ENCODE results near the gene PLIN4. TPM values are rescaled to one million over a fixed set of nuclear protein-coding genes. Genes with fewer than 3 reads are reported as not detected.
"Not testable (repeated sequence)": the region's sequence is repeated elsewhere in the genome, so short reads cannot be mapped to it uniquely, and the experiment has no call there.

Gene PLIN4
- total and polyA plus RNA-seq, 2 donors = 14.0 to 55.7 TPM

GRCh38 chr19:4539169-4539692 is 20.9 kb upstream of the PLIN4 start:
- 84% methylated on average over 3 of the region's 3 CpGs for WGBS
- no peaks in the 10 kb centered on the region for H3K36me3 ChIP-seq (ENCODE audit: insufficient read depth)

GRCh38 chr19:4538601-4538954 is 20.3 kb upstream of the PLIN4 start:
- Histone ChIP-seq H3K4me1 (ENCODE audit: insufficient read depth) (no peaks in the 10 kb centered on the region), H3K4me3 (ENCODE audit: low read depth, low read length) (no peak overlapping the region), H3K36me3 (ENCODE audit: insufficient read depth) (no peaks in the 10 kb centered on the region), H3K27ac (ENCODE audit: low read depth) (no peak overlapping the region)
- 94% methylated on average over 13 of the region's 13 CpGs for WGBS
- DNase-seq (ENCODE audit: extremely low spot score) = no peak

More at GRCh38 chr19:4539169-4539692, 20.9 kb upstream of the PLIN4 start:
- Histone ChIP-seq H3K27ac (ENCODE audit: low read depth) (no peak overlapping the region), H3K4me3 (ENCODE audit: low read depth, low read length) (no peak overlapping the region), H3K4me1 (ENCODE audit: insufficient read depth) (no peaks in the 10 kb centered on the region)
- DNase-seq (ENCODE audit: extremely low spot score) = no peak

GRCh38 chr19:4537953-4538600 is 19.8 kb upstream of the PLIN4 start:
- Histone ChIP-seq H3K27ac (ENCODE audit: low read depth) (no peak overlapping the region), H3K36me3 (ENCODE audit: insufficient read depth) (no peaks in the 10 kb centered on the region), H3K4me3 (ENCODE audit: low read depth, low read length) (no peak overlapping the region), H3K4me1 (ENCODE audit: insufficient read depth) (no peaks in the 10 kb centered on the region)
- no peak for DNase-seq (ENCODE audit: extremely low spot score)
- 78% methylated on average over 27 of the region's 27 CpGs for WGBS

GRCh38 chr19:4536798-4537197 is 18.5 kb upstream of the PLIN4 start:
- WGBS = 53% methylated on average over 5 of the region's 5 CpGs
- no peak for DNase-seq (ENCODE audit: extremely low spot score)
- Histone ChIP-seq H3K36me3 (ENCODE audit: insufficient read depth) (no peaks in the 10 kb centered on the region), H3K4me3 (ENCODE audit: low read depth, low read length) (no peak overlapping the region), H3K27ac (ENCODE audit: low read depth) (no peak overlapping the region), H3K4me1 (ENCODE audit: insufficient read depth) (no peaks in the 10 kb centered on the region)

- WGBS = 13% methylated on average over 49 of the region's 49 CpGs
- H3K36me3 ChIP-seq (ENCODE audit: insufficient read depth) = no peaks in the 10 kb centered on the region
- H3K27ac ChIP-seq (ENCODE audit: low read depth) = no peak within 1 kb of the TSS
- DNase-seq (ENCODE audit: extremely low spot score) = no peak
- H3K4me3 ChIP-seq (ENCODE audit: low read depth, low read length) = peak within 1 kb of the TSS; percentile 10
- no peaks in the 10 kb centered on the region for H3K4me1 ChIP-seq (ENCODE audit: insufficient read depth)
Observed at GRCh38 chr19:4534836-4535658, 16.8 kb upstream of the PLIN4 start, which contains the start of gene PLIN5. Gene PLIN5, minus strand, starts transcription at chr19:4535224. Its CDS starts 1,150 bp downstream, at chr19:4534074.

GRCh38 chr19:4533835-4534424 is 15.6 kb upstream of the PLIN4 start:
- Histone ChIP-seq H3K4me1 (ENCODE audit: insufficient read depth) (no peaks in the 10 kb centered on the region), H3K27ac (ENCODE audit: low read depth) (no peak overlapping the region), H3K36me3 (ENCODE audit: insufficient read depth) (no peaks in the 10 kb centered on the region), H3K4me3 (ENCODE audit: low read depth, low read length) (no peak overlapping the region)
- WGBS = 82% methylated on average over 9 of the region's 9 CpGs
- DNase-seq (ENCODE audit: extremely low spot score) = no peak

- Histone ChIP-seq H3K27ac (ENCODE audit: low read depth) (no peak overlapping the region), H3K4me3 (ENCODE audit: low read depth, low read length) (no peak overlapping the region), H3K4me1 (ENCODE audit: insufficient read depth) (no peaks in the 10 kb centered on the region), H3K36me3 (ENCODE audit: insufficient read depth) (no peaks in the 10 kb centered on the region)
- 81% methylated on average over 9 of the region's 9 CpGs for WGBS
- no peak for DNase-seq (ENCODE audit: extremely low spot score)
Observed at GRCh38 chr19:4533334-4533733, 15.0 kb upstream of the PLIN4 start.

- 59% methylated on average over 28 of the region's 28 CpGs for WGBS
- Histone ChIP-seq H3K4me3 (ENCODE audit: low read depth, low read length) (no peak overlapping the region), H3K27ac (ENCODE audit: low read depth) (no peak overlapping the region), H3K4me1 (ENCODE audit: insufficient read depth) (no peaks in the 10 kb centered on the region), H3K36me3 (ENCODE audit: insufficient read depth) (no peaks in the 10 kb centered on the region)
- DNase-seq (ENCODE audit: extremely low spot score) = no peak
Observed at GRCh38 chr19:4531562-4532165, 13.4 kb upstream of the PLIN4 start.

GRCh38 chr19:4529924-4530522 is 11.7 kb upstream of the PLIN4 start:
- DNase-seq (ENCODE audit: extremely low spot score) = no peak
- no peaks in the 10 kb centered on the region for H3K36me3 ChIP-seq (ENCODE audit: insufficient read depth)
- H3K27ac ChIP-seq (ENCODE audit: low read depth) = no peak overlapping the region
- no peaks in the 10 kb centered on the region for H3K4me1 ChIP-seq (ENCODE audit: insufficient read depth)
- H3K4me3 ChIP-seq (ENCODE audit: low read depth, low read length) = no peak overlapping the region
- 78% methylated on average over 14 of the region's 14 CpGs for WGBS

- Histone ChIP-seq H3K36me3 (ENCODE audit: insufficient read depth) (no peaks in the 10 kb centered on the region), H3K4me3 (ENCODE audit: low read depth, low read length) (no peak overlapping the region), H3K4me1 (ENCODE audit: insufficient read depth) (no peaks in the 10 kb centered on the region), H3K27ac (ENCODE audit: low read depth) (no peak overlapping the region)
- DNase-seq (ENCODE audit: extremely low spot score) = no peak
- WGBS = 77% methylated on average over 15 of the region's 15 CpGs
Observed at GRCh38 chr19:4528843-4529242, 10.6 kb upstream of the PLIN4 start.

GRCh38 chr19:4527377-4527776 is 9.1 kb upstream of the PLIN4 start:
- not testable (repeated sequence) for H3K4me1 ChIP-seq (ENCODE audit: insufficient read depth); H3K36me3 ChIP-seq (ENCODE audit: insufficient read depth); H3K27ac ChIP-seq (ENCODE audit: low read depth); DNase-seq (ENCODE audit: extremely low spot score); H3K4me3 ChIP-seq (ENCODE audit: low read depth, low read length)
- 84% methylated on average over 8 of the region's 8 CpGs for WGBS

GRCh38 chr19:4525563-4526002 is 7.3 kb upstream of the PLIN4 start:
- Histone ChIP-seq H3K4me1 (ENCODE audit: insufficient read depth) (no peaks in the 10 kb centered on the region), H3K4me3 (ENCODE audit: low read depth, low read length) (no peak overlapping the region), H3K27ac (ENCODE audit: low read depth) (no peak overlapping the region), H3K36me3 (ENCODE audit: insufficient read depth) (no peaks in the 10 kb centered on the region)
- WGBS = 76% methylated on average over 23 of the region's 23 CpGs
- no peak for DNase-seq (ENCODE audit: extremely low spot score)
